ENCODE results near the gene ADGRE2.
"Not testable (repeated sequence)": the region's sequence is repeated elsewhere in the genome, so short reads cannot be mapped to it uniquely, and the experiment has no call there.

Gene ADGRE2

DNA sequence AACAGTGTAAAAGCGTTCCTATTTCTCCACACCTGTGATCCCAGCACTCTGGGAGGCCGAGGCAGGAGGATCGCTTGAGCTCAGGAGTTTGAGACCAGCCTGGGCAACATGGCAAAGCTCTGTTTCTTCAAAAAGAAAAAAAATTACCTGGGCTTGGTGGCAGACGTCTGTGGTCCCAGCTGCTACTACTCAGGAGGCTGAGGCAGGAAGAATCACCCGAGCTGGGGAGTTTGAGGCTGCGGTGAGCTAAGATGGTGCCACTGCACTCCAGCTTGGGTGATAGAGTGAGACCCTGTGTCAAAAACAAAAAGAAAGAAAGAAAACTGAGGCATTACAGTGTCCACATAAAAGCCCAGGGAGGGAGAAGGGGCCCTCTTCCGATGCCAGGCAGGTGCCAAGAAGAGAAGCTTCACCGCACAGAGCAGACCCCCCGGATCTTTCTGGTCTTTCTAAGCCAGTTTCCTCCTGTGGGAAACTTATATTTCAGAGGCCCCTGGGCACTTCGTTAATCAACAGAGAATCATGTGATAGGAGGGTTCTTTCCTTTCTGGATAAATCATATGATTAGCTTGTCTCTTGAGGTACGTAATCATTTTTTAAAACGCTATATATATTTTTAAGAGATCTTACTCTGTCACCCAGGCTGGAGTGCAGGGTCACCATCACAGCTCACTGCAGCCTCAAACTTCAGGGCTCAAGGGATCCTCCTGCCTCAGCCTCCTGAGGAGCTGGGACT is at the start of gene ADGRE2:
ADGRE2 (minus strand) TSS at position 451 of the 736 bp plus-strand sequence. CDS start 1,804 bp downstream, outside the sequence.
- not testable (repeated sequence) for DNase-seq

DNA sequence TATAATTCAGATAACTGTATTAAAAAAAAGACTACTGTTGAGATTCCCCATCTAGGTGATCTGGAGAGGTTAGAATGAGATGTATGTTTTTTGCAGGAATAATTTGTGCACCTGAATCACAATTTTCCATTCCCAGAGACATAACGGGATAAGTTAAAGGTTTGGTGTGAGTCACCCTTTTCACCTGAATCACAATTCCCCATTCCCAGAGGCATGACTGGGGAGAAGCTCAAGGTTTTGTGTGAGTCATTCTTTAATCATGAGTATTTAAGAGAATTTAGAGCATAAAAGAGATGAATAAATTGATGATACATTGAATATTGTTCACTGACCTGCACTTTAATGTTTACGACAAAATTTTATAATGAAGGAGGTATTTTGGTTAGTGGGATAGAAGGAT is 47.6 kb upstream of the ADGRE2 start:
- DNase-seq: no peak

DNA sequence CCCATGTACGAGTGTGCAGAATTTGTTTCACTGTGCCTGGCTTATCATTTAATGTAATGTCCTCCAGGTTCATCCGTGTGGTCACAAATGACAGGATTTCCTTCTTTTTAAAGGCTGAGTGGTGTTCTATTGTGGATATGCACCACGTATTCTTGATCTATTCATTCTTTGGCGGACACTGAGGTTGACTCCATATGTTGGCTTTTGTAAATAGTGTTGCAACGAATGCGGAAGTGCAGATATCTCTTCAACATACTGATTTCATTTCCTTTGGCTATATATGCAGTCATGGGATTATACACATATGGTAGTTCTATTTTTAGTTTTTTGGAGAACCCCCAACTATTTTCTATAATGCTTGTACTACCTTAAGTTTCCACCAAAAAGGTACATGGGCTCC is 43.6 kb upstream of the ADGRE2 start:
- DNase-seq: no peak

DNA sequence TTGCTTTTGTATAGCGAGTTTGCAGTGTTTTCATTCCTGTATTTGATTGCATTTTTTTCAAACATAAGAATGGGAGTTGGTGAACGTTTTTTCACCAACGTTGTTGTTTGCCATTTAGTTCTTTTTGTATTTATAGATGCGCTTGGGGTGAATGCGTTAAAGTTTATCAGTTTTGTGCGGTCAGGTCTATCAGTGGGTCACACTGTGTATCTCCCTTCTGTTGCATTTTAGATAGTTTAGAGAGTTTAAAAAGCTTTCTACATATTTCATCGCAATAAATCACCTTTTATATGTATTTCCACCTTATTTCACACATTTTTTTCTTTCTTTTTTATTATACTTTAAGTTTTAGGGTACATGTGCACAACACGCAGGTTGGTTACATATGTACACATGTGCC is 40.2 kb upstream of the ADGRE2 start:
- DNase-seq: no peak

DNA sequence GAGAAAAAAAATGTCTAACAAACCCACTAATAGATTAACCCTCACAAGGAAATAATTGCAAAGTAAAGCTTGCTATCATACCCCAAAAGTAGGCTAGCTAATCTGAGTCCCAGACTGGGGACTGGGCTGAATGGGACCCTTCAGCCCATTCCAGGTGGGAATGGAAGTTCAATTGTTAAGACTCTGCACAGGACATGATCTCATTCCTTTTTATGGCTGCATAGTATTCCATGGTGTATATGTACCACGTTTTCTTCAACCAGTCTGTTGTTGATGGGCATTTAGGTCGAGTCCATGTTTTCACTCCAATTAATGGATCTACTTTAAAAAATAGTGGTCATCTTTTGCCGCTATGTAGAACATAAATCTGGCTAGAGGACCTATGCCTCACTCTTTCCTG is 38.7 kb upstream of the ADGRE2 start:
- no peak for DNase-seq

DNA sequence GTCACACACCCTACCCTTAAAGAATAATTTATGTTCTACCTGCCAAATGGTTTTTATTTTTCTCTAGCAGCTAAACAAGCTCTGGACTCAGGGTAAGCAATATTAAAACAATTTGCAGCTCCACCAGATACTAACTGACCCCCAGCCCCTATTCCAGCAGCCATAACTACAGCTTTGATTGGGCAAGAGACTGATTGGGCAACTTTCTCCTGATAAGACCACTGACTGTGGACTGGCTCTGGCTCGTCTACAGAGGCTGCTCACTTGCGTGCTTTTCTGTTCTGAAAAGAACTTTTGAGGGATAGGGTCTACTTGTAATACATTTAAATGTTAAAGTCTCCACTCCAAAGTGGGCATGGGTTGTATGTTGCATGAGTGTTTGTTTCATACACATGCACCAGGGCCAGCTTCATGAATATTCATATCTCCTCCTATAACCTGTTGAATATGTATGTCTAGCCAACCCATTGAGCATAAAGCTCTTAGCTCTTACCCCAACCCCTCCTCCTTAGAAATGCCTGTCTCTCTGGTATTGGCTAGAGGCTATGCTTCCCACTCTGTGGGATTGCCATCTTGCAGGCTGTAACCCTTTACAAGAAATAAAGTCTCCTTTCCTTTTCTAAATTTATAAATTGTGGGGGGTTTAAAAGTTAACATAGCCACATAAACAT is 36.8 kb upstream of the ADGRE2 start:
- no peak for DNase-seq

DNA sequence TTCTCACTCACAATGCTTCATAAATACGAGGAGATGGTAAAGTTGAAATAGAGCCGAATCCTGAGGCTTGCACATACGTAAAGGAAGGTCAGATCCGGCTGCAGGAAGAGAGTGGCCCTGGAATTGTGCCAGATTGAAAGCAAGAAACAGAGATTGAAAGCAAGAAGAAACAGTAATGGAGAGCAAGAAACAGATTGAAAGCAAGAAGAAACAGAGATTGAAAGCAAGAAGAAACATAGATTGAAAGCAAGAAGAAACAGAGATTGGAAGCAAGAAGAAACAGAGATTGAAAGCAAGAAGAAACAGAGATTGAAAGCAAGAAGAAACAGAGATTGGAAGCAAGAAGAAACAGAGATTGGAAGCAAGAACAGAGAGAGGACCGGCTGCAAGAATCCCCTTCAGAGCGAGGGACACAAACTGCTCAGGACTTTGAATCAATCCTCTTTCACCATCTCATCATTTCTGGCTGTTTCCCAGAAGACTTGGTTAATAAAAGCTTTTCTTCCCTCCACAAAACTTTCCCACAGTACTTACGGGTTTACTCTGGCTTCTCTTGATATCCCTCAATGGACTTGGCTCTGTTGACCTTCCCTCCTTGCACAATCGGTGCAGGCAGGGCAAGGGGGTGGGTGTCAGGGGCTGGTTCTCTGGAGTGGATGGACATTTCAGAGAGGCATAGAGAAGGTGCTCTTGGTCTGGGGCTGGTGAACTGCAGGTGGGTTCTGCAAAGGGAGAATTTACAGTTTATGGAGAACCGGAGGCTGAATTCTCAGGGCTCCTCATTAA is 31.1 kb upstream of the ADGRE2 start:
- no peak for DNase-seq

DNA sequence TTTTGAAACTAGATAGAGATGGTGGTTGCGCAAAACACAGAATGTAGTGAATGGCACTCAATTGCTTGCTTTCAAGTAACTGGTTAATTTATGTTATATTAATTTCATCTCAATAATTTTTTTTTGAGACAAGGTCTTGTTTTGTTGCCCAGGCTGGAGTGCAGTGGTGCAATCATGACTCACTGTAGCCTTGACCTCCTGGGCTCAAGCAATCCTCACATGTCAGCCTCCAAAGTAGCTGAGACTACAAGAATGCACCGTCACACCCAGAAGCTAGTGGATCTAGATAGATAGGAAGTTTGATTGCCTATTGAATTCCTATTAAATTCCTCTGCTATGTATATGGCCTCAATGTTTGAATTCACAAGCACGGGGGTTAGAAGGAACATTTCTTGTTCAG is 26.4 kb upstream of the ADGRE2 start:
- no peak for DNase-seq

DNA sequence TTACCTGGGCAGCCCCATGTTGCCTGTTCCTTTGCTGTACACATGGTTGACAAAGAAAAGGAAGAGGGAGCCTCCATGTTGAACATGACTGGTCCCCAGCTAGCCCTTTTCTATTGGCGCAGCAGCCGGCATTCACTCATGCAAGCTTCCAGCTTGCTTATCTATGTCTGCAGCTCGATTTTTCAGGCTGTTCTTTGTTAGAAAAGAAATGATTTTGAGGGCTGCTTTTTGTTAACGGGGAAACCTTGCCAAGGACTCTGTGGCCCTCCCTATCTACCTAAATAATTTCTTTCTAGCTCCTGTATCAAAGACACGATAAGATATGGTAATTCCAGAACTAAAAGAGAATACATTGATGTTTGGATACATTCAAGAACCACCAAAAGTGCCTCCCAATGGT is 20.4 kb upstream of the ADGRE2 start:
- no peak for DNase-seq

DNA sequence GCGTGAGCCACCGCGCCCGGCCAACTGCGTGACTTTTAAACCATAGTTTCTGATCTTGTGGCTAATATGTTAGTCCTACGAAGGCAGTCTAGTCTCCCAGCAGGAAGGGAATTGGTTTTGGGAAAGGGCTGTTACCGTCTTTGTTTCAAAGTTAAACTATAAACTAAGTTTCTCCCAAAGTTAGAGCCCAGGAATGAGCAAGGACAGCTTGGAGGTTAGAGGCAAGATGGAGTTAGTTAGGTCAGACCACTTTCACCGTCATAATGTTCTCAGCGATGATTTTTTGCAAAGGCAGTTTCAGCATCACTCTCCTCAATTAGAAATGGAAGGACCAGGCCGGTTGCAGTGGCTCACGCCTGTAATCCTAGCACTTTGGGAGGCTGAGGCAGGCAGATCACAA is 17.7 kb upstream of the ADGRE2 start:
- no peak for DNase-seq

DNA sequence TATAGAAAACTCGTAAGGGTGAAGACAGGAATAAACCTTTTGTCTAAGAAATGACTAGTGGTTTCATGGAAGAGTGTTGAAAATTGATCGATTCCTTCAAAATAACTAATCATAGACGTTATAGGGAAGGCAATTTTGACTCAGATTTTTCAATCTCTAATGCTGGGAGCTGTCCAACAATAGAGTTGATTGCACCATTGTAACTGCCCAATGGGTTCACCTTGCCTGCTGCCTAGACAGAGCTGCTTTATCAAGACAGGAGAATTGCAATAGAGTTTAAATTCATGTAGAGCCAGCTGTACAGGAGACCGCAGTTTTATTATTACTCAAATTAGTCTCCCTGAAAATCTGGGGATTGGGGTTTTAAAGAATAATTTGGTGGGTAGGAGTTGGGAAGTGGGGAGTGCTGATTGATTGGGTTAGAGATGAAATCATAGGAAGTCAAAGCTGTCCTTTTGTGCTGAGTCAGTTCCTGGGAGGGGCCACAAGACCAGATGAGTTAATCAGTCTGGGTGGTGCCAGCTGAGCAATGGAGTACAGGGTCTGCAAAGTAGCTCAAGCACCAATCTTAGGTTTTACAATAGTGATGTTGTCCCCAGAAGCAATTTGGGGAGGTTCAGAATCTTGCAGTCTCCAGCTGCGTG is 16.8 kb upstream of the ADGRE2 start:
- DNase-seq: no peak

DNA sequence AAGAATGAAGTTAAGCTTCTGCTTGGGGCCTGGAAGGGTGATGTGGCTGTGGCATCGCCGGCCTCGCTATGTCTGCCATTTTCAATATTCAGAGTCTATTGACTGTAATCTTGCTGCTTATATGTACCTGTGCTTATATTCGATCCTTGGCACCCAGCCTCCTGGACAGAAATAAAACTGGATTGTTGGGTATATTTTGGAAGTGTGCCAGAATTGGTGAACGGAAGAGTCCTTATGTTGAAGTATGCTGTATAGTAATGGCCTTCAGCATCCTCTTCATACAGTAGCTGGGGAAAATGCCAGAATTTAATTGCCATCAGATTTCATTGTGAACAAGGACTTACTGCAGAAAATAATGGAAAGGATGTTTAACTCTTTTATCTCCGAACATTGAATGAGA is 13.9 kb upstream of the ADGRE2 start:
- DNase-seq: not testable (repeated sequence)

DNA sequence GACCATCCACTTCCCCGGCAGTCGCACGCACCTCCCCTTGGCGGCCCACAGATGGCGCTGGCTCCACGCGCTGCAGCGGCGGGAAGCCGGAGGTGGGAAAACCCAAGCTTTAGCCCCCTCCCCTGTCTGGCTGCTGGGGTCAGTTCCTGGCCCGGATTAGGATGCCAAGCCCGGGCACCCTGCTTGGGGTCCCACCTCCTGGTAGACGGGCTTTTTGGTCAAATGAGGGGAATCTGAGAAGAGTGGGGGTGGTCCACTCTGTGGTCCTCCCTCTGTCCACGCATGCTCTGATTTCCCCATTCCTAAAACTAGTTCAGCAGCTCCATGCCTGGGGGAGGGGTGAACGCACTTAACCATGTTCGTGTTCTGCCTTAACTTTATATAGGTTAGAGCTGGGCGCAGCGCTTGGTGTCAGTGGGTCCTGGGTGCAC is 8.1 kb upstream of the ADGRE2 start:
- DNase-seq: peak; percentile 63

DNA sequence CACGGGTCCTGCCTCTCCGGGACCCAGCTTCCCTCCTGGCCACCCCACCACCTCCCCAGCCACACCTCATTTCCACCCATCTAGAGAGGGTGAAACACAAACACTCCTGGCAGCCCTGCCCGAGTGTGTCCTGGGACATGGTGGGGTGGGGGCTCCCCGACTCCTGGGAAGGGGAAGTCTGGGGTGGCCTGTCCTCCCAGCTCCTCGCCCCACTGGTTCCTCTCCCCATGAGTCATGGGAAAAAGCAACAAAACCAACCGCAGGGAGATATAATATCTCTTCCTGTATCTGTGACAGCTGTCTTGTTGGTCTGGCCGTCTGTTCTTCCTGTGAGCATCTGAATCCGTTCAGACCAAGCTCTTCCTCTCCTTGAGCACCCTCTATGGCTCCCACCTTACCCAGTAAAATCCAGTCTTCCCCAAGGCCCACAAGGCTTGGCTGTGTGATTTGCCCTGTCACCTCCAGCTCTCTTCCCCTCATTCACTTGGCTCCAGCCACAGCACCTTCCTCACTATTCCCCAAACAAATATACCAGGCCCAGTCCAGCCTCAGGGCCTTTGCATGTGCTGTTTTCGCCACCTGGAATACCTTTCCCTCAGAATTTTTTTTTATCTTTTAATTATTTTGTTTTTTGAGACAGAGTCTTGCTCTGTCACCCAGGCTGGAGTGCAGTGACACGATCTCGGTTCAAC is 6.9 kb upstream of the ADGRE2 start:
- peak; percentile 49 for DNase-seq

DNA sequence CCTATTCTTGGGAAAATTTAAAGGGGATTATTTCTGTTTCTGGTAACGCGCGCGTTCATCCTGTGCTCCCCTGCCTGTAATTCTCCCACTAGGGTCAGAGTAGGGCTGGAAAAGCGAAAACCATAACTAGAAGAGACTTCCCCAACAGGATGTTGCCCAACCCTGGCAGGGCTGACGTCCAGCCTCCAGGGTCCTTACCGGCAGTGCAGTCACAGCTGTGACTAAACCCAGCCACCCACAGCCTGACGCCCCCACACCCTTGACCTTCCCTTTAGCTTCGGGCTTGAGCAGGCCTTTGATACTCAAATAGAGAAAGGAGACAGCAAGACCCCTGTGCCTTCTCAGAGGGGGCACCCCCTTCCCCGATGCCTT is 6.4 kb upstream of the ADGRE2 start:
- peak; percentile 51 for DNase-seq

DNA sequence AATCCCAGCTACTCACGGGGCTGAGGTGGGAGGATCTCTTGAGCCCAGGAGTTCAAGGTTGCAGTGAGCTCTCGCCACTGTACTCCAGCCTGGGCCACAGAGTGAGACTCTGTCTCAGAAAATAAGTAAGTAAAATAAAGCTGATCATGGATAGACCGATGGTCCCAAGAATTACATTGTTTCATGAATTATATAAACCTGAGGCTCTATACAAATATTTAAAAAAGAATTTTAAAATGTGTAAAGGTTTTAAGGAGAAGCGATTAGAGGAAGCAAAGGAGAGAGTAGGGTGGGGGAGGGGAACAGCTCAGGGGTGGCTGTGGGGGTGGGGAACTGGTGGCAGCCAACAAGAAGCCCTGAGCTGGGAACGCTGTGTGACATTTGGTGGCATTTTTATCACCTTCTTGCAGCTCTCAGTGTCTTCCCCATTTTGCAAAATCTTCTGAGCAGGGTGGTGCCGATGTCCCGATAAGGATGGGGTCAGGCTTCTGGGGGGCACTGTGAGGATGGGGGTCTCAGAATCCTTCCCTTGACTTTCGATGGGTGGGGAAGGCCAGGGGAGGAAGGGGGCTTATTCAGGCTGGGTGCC is 5.1 kb upstream of the ADGRE2 start:
- DNase-seq: peak; percentile 33

DNA sequence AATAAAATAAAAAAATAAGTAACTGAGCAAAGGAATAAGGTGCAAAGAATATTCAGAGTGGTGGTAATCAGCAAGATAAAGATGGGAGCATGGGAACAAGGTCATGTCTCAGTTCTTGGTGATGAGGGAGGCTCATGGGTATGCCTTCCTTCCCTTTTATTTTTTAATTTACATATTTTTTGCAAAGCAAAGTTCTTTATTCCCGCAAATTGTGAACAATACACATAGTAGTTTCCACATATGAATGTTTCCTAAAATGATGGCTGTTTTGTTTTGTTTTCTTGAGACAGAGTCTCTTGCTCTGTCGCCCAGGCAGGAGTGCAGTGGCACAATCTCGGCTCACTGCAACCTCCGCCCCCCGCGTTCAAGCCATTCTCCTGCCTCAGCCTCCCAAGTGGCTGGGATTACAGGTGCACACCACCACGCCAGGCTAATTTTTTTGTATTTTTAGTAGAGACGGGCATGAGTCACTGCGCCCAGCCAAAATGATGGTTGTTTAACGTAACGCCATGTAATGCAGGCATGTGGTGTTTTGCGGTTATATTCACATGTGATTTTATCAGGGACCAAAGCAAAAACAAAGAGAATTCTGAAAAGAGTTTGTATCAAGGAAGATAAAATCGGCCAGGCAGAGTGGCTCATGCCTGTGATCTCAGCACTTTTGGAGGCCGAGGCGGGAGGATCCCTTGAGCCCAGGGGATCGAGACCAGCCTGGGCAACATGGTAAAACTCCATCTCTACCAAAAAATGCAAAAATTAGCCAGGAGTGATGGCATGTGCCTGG is 4.5 kb upstream of the ADGRE2 start:
- DNase-seq: peak; percentile 15

DNA sequence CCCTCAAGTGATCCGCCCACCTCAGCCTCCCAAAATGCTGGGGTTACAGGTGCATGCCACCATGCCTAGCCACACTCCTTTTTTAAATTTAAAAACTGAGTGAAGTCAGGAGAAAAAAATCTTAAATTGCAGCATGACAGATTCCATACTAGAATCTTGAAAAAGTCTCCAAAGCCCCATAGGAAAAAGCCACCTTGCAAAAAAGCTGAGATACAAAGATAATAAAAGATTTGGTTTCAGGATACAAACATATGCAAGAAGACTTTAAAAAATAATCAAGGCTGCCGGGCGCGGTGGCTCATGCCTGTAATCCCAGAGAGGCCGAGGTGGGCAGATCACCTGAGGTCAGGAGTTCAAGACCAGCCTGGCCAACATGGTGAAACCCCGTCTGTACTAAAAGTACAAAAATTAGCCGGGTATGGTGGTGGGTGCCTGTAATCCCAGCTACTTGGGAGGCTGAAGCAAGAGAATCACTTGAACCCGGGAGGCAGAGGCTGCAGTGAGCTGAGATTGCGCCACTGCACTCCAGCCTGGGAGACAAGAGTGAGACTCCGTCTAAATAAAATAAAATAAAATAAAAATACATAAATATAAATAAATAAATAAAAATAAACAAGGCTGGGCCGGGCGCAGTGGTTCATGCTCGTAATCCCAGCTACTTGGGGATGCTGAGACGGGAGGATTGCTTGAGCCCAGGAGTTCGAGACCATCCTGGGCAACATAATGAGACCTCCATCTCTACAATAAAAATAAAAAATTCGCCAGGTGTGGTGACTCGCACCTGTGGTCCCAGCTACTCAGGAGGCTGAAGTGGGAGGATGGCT is 3.6 kb upstream of the ADGRE2 start:
- peak; percentile 3 for DNase-seq

DNA sequence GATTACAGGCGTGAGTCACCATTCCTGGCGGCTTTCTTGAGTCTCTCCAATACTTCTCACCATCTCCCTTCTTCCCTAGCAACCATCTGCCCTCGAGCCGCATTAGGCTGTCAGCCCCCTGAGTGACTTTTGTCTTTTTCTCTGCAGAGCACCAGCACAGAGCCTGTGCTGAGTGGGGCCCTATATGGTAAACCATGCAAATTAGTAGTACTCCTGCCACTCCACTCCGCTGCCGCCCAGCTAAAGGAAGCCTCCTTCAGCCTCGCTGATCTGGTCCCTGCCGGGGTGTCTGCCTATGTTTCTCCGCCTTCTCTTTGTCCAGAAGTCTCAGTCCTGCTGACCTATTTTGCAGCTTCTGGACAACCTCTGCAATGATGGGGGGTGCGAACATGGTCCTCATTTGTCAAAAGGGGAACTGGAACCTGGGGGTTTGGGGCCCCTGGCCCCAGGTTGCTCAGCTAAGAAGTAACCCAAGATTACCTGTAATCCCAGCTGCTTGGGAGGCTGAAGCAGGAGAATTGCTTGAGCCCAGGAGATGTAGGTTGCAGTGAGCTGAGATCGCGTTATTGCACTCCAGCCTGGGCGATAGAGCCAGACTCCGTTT is 2.4 kb upstream of the ADGRE2 start:
- DNase-seq: peak; percentile 24

DNA sequence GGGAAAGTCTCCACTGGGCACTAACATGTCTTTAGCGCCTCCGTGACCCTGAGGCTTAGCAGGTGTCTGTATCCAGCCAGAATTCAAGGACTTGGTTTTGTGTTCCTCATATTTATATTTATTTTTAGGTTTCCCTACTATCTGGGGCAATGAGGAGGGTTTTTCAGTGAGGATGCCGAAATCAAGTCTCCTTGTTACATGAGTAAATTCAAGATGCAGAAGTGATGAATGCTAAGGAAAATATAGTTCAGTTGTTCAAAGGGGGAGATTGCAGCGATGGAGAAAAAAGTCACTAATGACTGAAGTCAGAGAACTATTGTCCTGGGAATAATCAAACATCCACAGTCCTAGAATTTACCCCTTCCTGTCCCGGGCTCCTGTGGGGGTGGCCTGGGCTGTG is 791 bp upstream of the ADGRE2 start:
- no peak for DNase-seq
